ENCODE data around the gene SBF2.

GRCh38 chr11:9747828-9748227, 546.2 kb downstream of the SBF2 start:
- TF ChIP-seq POLR2A (IDR thresholded peaks at IDR 0.05): no peak
- TF ChIP-seq, protein P1, sequence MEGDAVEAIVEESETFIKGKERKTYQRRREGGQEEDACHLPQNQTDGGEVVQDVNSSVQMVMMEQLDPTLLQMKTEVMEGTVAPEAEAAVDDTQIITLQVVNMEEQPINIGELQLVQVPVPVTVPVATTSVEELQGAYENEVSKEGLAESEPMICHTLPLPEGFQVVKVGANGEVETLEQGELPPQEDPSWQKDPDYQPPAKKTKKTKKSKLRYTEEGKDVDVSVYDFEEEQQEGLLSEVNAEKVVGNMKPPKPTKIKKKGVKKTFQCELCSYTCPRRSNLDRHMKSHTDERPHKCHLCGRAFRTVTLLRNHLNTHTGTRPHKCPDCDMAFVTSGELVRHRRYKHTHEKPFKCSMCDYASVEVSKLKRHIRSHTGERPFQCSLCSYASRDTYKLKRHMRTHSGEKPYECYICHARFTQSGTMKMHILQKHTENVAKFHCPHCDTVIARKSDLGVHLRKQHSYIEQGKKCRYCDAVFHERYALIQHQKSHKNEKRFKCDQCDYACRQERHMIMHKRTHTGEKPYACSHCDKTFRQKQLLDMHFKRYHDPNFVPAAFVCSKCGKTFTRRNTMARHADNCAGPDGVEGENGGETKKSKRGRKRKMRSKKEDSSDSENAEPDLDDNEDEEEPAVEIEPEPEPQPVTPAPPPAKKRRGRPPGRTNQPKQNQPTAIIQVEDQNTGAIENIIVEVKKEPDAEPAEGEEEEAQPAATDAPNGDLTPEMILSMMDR (IDR thresholded peaks at IDR 0.05): no peak
- no peak for TF ChIP-seq EP300 (IDR thresholded peaks at IDR 0.05)

Measured in tibial nerve (tissue), 4 donors.